Measurements from ENCODE around the gene PSMD12.

DNA sequence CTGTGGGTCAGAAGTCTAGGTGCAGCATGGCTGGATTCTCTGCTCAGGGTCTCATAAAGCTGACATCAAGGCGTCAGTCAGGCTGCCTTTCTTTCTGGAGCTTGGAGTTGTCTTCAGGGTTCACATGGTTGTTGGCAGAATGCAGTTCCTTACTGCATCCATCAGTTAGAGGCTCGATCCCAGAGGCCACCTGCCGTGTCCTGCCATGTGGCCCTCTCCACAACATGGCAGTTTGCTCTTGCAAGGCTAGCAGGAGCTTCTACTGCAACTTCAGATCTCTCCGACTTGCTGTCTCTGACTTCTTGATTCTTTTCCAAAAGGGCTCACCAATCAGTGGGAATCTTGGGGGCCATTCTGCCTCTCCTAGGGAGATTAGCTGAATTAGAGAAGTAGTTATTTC lies 22.6 kb upstream of the PSMD12 start:
- no peak for TF ChIP-seq CTCF (IDR thresholded peaks at IDR 0.05; ENCODE audit: insufficient read depth, low read length, poor library complexity, severe bottlenecking)
- no peak for TF ChIP-seq EZH2phosphoT487 (conservative IDR thresholded peaks at IDR 0.05; ENCODE audit: low read length)
